ENCODE results near the gene ANKRD2.

Gene ANKRD2

DNA sequence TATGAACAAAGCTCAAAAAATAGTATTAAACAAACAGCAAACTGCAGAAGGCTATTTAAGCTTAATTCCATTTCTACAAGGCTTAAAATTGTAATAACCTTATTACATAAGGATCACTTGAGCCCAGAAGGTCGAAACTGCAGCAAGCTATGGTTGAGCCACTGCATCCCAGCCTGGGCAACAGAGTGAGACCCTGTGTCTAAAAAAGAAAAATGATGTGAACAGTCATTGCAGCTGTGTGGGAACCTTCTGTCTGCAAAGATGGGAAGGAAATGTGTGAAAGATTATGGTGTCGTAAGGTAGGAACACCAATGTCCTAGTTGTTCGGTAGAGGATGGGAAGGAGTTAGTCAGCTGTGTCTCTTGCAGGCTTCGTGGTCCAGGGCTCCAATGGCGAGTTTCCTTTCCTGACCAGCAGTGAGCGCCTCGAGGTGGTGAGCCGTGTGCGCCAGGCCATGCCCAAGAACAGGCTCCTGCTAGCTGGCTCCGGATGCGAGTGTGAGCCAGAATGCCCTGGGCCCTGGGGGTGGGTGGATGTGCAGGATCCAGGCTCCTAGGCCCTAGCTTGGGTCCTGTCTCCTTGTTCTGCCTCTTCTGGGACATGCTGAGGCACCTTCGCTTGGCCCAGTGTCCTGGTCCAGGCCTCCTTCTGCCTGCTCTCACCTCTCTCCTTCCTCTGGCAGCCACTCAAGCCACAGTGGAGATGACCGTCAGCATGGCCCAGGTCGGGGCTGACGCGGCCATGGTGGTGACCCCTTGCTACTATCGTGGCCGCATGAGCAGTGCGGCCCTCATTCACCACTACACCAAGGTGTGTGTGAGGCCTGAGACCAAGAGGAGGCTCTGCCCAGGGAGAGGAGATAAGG, 26.1 kb downstream of the ANKRD2 start:
- TF ChIP-seq, protein P1, sequence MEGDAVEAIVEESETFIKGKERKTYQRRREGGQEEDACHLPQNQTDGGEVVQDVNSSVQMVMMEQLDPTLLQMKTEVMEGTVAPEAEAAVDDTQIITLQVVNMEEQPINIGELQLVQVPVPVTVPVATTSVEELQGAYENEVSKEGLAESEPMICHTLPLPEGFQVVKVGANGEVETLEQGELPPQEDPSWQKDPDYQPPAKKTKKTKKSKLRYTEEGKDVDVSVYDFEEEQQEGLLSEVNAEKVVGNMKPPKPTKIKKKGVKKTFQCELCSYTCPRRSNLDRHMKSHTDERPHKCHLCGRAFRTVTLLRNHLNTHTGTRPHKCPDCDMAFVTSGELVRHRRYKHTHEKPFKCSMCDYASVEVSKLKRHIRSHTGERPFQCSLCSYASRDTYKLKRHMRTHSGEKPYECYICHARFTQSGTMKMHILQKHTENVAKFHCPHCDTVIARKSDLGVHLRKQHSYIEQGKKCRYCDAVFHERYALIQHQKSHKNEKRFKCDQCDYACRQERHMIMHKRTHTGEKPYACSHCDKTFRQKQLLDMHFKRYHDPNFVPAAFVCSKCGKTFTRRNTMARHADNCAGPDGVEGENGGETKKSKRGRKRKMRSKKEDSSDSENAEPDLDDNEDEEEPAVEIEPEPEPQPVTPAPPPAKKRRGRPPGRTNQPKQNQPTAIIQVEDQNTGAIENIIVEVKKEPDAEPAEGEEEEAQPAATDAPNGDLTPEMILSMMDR (conservative IDR thresholded peaks at IDR 0.05; ENCODE audit: control insufficient read depth, insufficient read depth, low read depth, low read length) = no peak
- no peak overlapping the region for H3K4me3 ChIP-seq (ENCODE audit: control insufficient read depth, low read depth, low read length)
- DNase-seq (ENCODE audit: low read depth) = no peak

DNA sequence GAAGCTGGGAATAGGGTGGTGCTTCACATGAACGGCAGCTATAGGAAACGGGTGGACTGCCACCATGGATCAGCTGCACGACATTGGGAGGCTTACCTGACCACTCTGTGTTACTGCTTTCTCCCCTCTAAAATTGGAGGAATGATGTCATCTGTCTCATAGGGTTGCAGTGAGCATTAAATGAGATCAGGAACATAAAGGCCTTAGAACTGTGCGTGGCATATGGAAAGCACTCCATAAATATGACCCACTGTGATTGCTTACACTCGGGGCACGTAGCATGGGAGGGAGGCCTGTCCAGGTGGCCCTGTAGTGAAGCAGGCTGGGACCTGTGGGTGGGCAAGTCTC, 26.7 kb downstream of the ANKRD2 start:
- no peak for DNase-seq (ENCODE audit: low read depth)
- TF ChIP-seq, protein P1 (conservative IDR thresholded peaks at IDR 0.05; ENCODE audit: control insufficient read depth, insufficient read depth, low read depth, low read length) = no peak
- no peak overlapping the region for H3K4me3 ChIP-seq (ENCODE audit: control insufficient read depth, low read depth, low read length)

DNA sequence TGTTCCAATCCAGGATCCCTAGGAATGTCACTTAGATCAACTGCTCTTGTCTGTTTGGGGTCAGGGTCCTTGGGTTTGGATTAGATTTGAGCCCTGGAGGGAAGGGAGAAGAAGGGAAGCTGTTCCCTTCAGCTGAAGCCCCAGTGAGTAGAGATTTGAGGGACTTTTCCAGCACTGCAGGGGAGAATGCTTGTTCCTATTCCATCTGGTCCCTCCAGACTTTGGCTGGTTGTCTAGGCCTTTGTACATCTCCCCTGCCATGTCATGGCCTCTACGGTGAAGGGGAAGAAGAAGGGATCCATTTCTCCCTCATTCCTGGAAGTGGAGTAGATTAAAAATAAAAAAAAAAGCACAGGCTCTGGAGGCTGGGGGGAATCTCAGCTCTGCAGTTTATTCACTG, 28.0 kb downstream of the ANKRD2 start:
- TF ChIP-seq, protein P1 (conservative IDR thresholded peaks at IDR 0.05; ENCODE audit: control insufficient read depth, insufficient read depth, low read depth, low read length) = no peak
- DNase-seq (ENCODE audit: low read depth) = no peak
- H3K4me3 ChIP-seq (ENCODE audit: control insufficient read depth, low read depth, low read length) = no peak overlapping the region

DNA sequence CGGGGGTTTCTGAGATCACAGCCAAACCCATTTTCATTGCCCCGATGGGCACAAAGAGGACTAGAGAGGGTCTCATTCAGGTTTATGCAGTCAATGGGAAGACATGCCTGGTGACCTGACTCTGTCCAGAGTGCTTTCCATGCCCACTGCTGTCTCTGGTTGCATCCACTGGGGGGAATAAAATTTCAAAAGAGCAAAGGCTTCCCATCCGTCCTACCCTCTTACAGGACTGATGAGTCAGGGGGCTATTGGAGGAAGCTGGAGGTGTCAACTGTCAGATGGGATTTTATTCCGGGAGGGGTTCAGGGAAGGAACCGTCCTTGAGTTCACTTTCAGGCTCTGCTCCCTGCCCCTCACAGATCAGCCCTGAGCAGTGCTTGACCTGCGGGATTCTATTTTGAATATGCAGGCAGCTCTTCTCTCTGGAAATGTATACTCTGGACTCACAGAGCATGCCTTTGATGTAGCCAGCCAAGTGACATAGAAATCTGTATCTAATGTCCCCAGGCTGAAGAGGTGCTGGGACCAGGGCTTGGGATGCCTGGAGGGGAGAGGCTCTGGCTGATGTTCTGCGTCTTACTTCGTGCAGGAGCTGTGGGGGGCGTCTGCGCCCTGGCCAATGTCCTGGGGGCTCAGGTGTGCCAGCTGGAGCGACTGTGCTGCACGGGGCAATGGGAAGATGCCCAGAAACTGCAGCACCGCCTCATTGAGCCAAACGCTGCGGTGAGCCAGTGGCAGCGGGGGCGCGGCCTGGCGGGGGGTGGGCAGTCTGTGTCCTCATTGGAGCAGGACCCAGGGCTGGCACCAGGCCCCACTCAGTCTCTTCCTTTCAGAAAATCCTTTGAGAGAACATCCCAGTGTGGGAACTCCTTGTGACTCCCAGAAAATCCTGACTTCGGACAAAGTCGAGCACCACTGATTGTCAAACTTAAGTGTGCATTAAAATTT, 29.0 kb downstream of the ANKRD2 start:
- no peak overlapping the region for H3K4me3 ChIP-seq (ENCODE audit: control insufficient read depth, low read depth, low read length)
- TF ChIP-seq, protein P1 (conservative IDR thresholded peaks at IDR 0.05; ENCODE audit: control insufficient read depth, insufficient read depth, low read depth, low read length) = no peak
- no peak for DNase-seq (ENCODE audit: low read depth)

DNA sequence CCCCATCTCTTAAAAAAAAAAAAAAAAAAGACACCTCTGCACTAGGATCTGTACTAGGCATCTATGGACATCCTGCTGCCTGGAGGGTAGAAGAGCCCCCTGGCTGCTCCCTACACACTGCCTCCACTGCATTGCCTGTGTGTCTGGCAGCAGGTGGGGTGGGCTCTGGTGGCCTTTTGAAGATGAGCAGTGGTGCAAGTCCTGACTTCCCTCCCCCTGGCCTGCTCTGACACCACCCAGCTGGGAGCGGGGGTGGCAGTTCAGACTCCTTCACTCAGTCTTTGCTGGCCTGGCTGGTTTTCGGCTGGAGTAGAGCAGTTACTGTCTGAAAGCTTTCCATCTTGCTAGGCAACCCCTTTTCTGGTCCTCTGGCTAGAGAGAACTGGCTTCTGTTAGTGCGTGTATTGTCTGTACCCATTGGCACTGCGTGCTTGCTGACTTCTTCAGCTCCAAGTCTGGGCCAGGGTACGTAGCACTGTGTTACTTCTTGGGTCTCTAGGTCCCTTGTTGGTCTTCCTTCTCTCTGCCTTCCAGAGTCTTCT, 34.6 kb downstream of the ANKRD2 start:
- TF ChIP-seq, protein P1 (conservative IDR thresholded peaks at IDR 0.05; ENCODE audit: control insufficient read depth, insufficient read depth, low read depth, low read length) = no peak
- no peak for DNase-seq (ENCODE audit: low read depth)
- no peak overlapping the region for H3K4me3 ChIP-seq (ENCODE audit: control insufficient read depth, low read depth, low read length)

DNA sequence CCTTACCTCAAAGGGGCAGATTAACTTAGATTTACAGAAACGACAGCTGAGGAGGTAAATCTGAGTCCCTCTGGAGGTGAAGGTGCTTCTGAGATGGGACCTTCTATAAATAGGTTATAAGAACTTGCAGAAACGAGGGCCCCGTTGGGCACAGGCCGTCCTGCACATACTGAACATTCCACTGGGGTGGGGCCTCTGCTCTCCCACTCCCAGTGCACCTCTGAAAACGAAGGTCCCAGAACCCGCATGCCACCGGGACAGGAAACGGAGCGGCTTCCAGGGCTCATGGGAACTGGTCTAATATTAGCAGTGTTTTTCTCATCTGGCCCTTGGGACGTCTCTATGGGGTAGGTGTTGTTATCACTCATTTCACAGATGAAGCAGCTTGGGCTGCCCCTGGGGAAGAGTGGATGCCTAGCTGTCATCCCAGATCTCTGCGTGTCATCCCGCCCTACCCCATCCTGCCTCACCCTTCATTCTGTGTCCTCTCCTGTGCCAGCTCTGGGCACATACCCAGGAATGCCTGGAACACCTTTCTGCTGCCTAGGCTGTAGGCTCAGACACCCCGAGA, 36.5 kb downstream of the ANKRD2 start:
- no peak for DNase-seq (ENCODE audit: low read depth)
- H3K4me3 ChIP-seq (ENCODE audit: control insufficient read depth, low read depth, low read length) = no peak overlapping the region
- TF ChIP-seq, protein P1 (conservative IDR thresholded peaks at IDR 0.05; ENCODE audit: control insufficient read depth, insufficient read depth, low read depth, low read length) = no peak
